Measurements from ENCODE around the gene IZUMO4. TPM values are rescaled to one million over a fixed set of nuclear protein-coding genes. Genes with fewer than 3 reads are reported as not detected.

Gene IZUMO4
- total and polyA plus RNA-seq, 11 donors = 1.7 to 6.2 (median 2.6) TPM; not detected in 1

- intact Hi-C loops (cut with DNase I) = no loop called here
- no peak overlapping the region for H3K4me3 ChIP-seq
Measured at GRCh38 chr19:2109046-2109864, 12.5 kb downstream of the IZUMO4 start.

GRCh38 chr19:2110822-2111221, 14.1 kb downstream of the IZUMO4 start:
- WGBS, 4 donors = 91 to 97% (median 94%) methylated on average over 8 to 13 of the region's 13 CpGs
- intact Hi-C loops (cut with DNase I) = no loop called here
- peaks cover 0 to 8% (median 0%) of the 10 kb centered on the region in 12 donors for H3K4me1 ChIP-seq
- H3K27me3 ChIP-seq = no peaks in the 10 kb centered on the region
- H3K36me3 ChIP-seq = peaks cover 3 to 100% (median 98%) of the 10 kb centered on the region in 9 donors
- H3K4me3 ChIP-seq = no peak overlapping the region
- H3K27ac ChIP-seq = no peak overlapping the region
- DNase-seq (no peak), ATAC-seq (no peak)
- no peak for TF ChIP-seq POLR2A (IDR thresholded peaks at IDR 0.05)
- peak in 1 of 12 donors; percentile 7 for TF ChIP-seq CTCF (IDR thresholded peaks at IDR 0.05)
- H3K9me3 ChIP-seq = no peaks in the 10 kb centered on the region

More at GRCh38 chr19:2109046-2109864, 12.5 kb downstream of the IZUMO4 start:
- DNase-seq (no peak), ATAC-seq (peak in 3 of 4 donors; percentile 7 to 52 (median 37))
- Histone ChIP-seq H3K4me1 (peaks cover 0 to 8% (median 0%) of the 10 kb centered on the region in 12 donors), H3K9me3 (no peaks in the 10 kb centered on the region), H3K36me3 (peaks cover 3 to 95% (median 92%) of the 10 kb centered on the region in 9 donors), H3K27ac (peak overlapping the region in 6 of 12 donors; percentile 13 to 50 (median 16)), H3K27me3 (no peaks in the 10 kb centered on the region)
- TF ChIP-seq POLR2A (IDR thresholded peaks at IDR 0.05) = no peak
- TF ChIP-seq CTCF (IDR thresholded peaks at IDR 0.05) = no peak
- 78 to 82% (median 80%) methylated on average over 18 to 31 of the region's 31 CpGs for WGBS, 4 donors

GRCh38 chr19:2111425-2111824, 14.7 kb downstream of the IZUMO4 start:
- no peak for DNase-seq
- H3K36me3 ChIP-seq = peaks cover 3 to 100% (median 98%) of the 10 kb centered on the region in 9 donors
- ATAC-seq = no peak
- H3K4me1 ChIP-seq = peaks cover 0 to 8% (median 0%) of the 10 kb centered on the region in 12 donors
- H3K4me3 ChIP-seq = no peak overlapping the region
- no peaks in the 10 kb centered on the region for H3K9me3 ChIP-seq
- intact Hi-C loops (cut with DNase I) = no loop called here
- no peaks in the 10 kb centered on the region for H3K27me3 ChIP-seq
- TF ChIP-seq CTCF (IDR thresholded peaks at IDR 0.05) (no peak), POLR2A (IDR thresholded peaks at IDR 0.05) (no peak)
- H3K27ac ChIP-seq = no peak overlapping the region
- 93 to 96% (median 94%) methylated on average over 14 to 22 of the region's 22 CpGs for WGBS, 4 donors

GRCh38 chr19:2111886-2112285, 15.2 kb downstream of the IZUMO4 start:
- Histone ChIP-seq H3K36me3 (peaks cover 3 to 100% (median 98%) of the 10 kb centered on the region in 9 donors), H3K4me3 (no peak overlapping the region), H3K27me3 (no peaks in the 10 kb centered on the region), H3K4me1 (peaks cover 0 to 8% (median 0%) of the 10 kb centered on the region in 12 donors), H3K9me3 (no peaks in the 10 kb centered on the region), H3K27ac (no peak overlapping the region)
- ATAC-seq (no peak), DNase-seq (no peak)
- TF ChIP-seq POLR2A (IDR thresholded peaks at IDR 0.05) (no peak), CTCF (IDR thresholded peaks at IDR 0.05) (no peak)
- WGBS, 4 donors = 87 to 93% (median 92%) methylated on average over 12 to 20 of the region's 20 CpGs
- intact Hi-C loops (cut with DNase I) = no loop called here

Measured in heart left ventricle (tissue), 16 donors.